ENCODE measurements around the gene CYP4F12.

CYP4F12 gene

GRCh38 chr19:15629003-15629880 lies 43.6 kb upstream of the CYP4F12 start:
- Histone ChIP-seq H4K8ac (ENCODE audit: low read depth, low read length) (no peak overlapping the region), H3K23ac (ENCODE audit: low read depth, low read length, poor library complexity) (no peak overlapping the region), H3K4ac (ENCODE audit: low read length) (no peak overlapping the region), H2BK12ac (ENCODE audit: low read length) (no peak overlapping the region), H3K27ac (replicated peaks; ENCODE audit: low read length) (no peak overlapping the region), H3K79me1 (ENCODE audit: low read depth, low read length) (peaks cover 2% of the 10 kb centered on the region), H3K14ac (ENCODE audit: low read length) (peak overlapping the region; percentile 21), H3K36me3 (replicated peaks in 1 of 2; ENCODE audit: control insufficient read depth in 2 of 2, insufficient read depth in 2 of 2, low read length in 2 of 2) (no peaks in the 10 kb centered on the region), H2AFZ (ENCODE audit: low read length) (no peak overlapping the region), H3K4me1 (ENCODE audit: control insufficient read depth in 2 of 2, insufficient read depth in 1 of 2, low read depth in 1 of 2, low read length in 2 of 2) (no peaks in the 10 kb centered on the region), H3K4me3 (ENCODE audit: low read length in 2 of 2) (peak overlapping the region in 1 of 2 donors; percentile 52), H3K4me2 (ENCODE audit: insufficient read depth, low read length, poor library complexity, severe bottlenecking) (no peak overlapping the region), H4K91ac (ENCODE audit: low read depth, low read length, poor library complexity) (no peak overlapping the region), H2BK120ac (ENCODE audit: low read depth, low read length) (no peak overlapping the region), H2AK5ac (ENCODE audit: low read depth, low read length) (no peak overlapping the region), H3K9ac (ENCODE audit: low read depth, low read length, poor library complexity) (no peak overlapping the region), H3K18ac (ENCODE audit: low read length) (no peak overlapping the region), H2BK5ac (ENCODE audit: low read length) (no peak overlapping the region), H3K27me3 (ENCODE audit: control insufficient read depth in 3 of 3, insufficient read depth in 3 of 3, low read depth in 1 of 3, low read length in 3 of 3) (no peaks in the 10 kb centered on the region), H2BK15ac (ENCODE audit: low read length) (no peak overlapping the region), H3K9me3 (replicated peaks in 1 of 2; ENCODE audit: control insufficient read depth in 2 of 2, insufficient read depth in 1 of 2, low read depth in 1 of 2, low read length in 2 of 2) (peaks cover 0 to 12% of the 10 kb centered on the region in 2 donors)
- peak; percentile 2 for DNase-seq (ENCODE audit: low spot score)
- no CpG with 5 or more reads among the region's 25 CpGs for WGBS, 2 donors (ENCODE audit: extremely low coverage in 2 of 2, insufficient read length in 2 of 2, insufficient replicate concordance in 1 of 2)

- no peak overlapping the region for H2BK12ac ChIP-seq (ENCODE audit: low read length)
- no peaks in the 10 kb centered on the region for H3K4me1 ChIP-seq (ENCODE audit: control insufficient read depth in 2 of 2, insufficient read depth in 1 of 2, low read depth in 1 of 2, low read length in 2 of 2)
- H4K8ac ChIP-seq (ENCODE audit: low read depth, low read length) = no peak overlapping the region
- no CpG with 5 or more reads among the region's 9 CpGs for WGBS, 2 donors (ENCODE audit: extremely low coverage in 2 of 2, insufficient read length in 2 of 2, insufficient replicate concordance in 1 of 2)
- H3K9me3 ChIP-seq (replicated peaks in 1 of 2; ENCODE audit: control insufficient read depth in 2 of 2, insufficient read depth in 1 of 2, low read depth in 1 of 2, low read length in 2 of 2) = peaks cover 0 to 23% of the 10 kb centered on the region in 2 donors
- no peak overlapping the region for H3K4me2 ChIP-seq (ENCODE audit: insufficient read depth, low read length, poor library complexity, severe bottlenecking)
- H2AK5ac ChIP-seq (ENCODE audit: low read depth, low read length) = no peak overlapping the region
- DNase-seq (ENCODE audit: low spot score) = no peak
- no peak overlapping the region for H2BK15ac ChIP-seq (ENCODE audit: low read length)
- peaks cover 0 to 3% (median 0%) of the 10 kb centered on the region in 3 experiments for H3K27me3 ChIP-seq (ENCODE audit: control insufficient read depth in 3 of 3, insufficient read depth in 3 of 3, low read depth in 1 of 3, low read length in 3 of 3)
- H2BK120ac ChIP-seq (ENCODE audit: low read depth, low read length) = no peak overlapping the region
- H3K23ac ChIP-seq (ENCODE audit: low read depth, low read length, poor library complexity) = no peak overlapping the region
- H3K18ac ChIP-seq (ENCODE audit: low read length) = no peak overlapping the region
- no peak overlapping the region for H2AFZ ChIP-seq (ENCODE audit: low read length)
- H4K91ac ChIP-seq (ENCODE audit: low read depth, low read length, poor library complexity) = no peak overlapping the region
- H3K4me3 ChIP-seq (ENCODE audit: low read length in 2 of 2) = no peak overlapping the region
- H2BK5ac ChIP-seq (ENCODE audit: low read length) = no peak overlapping the region
- no peaks in the 10 kb centered on the region for H3K36me3 ChIP-seq (replicated peaks in 1 of 2; ENCODE audit: control insufficient read depth in 2 of 2, insufficient read depth in 2 of 2, low read length in 2 of 2)
- H3K14ac ChIP-seq (ENCODE audit: low read length) = no peak overlapping the region
- no peak overlapping the region for H3K27ac ChIP-seq (replicated peaks; ENCODE audit: low read length)
- no peak overlapping the region for H3K9ac ChIP-seq (ENCODE audit: low read depth, low read length, poor library complexity)
- H3K4ac ChIP-seq (ENCODE audit: low read length) = no peak overlapping the region
- peaks cover 2% of the 10 kb centered on the region for H3K79me1 ChIP-seq (ENCODE audit: low read depth, low read length)
These were observed 41.1 kb upstream of the CYP4F12 start for GRCh38 chr19:15631817-15632216.

GRCh38 chr19:15633082-15633835 lies 39.6 kb upstream of the CYP4F12 start:
- peaks cover 2% of the 10 kb centered on the region for H3K79me1 ChIP-seq (ENCODE audit: low read depth, low read length)
- no peak overlapping the region for H3K27ac ChIP-seq (replicated peaks; ENCODE audit: low read length)
- H2AFZ ChIP-seq (ENCODE audit: low read length) = no peak overlapping the region
- H3K9me3 ChIP-seq (replicated peaks in 1 of 2; ENCODE audit: control insufficient read depth in 2 of 2, insufficient read depth in 1 of 2, low read depth in 1 of 2, low read length in 2 of 2) = peaks cover 0 to 24% of the 10 kb centered on the region in 2 donors
- no peak overlapping the region for H3K18ac ChIP-seq (ENCODE audit: low read length)
- no peak overlapping the region for H3K9ac ChIP-seq (ENCODE audit: low read depth, low read length, poor library complexity)
- H4K8ac ChIP-seq (ENCODE audit: low read depth, low read length) = no peak overlapping the region
- H2BK12ac ChIP-seq (ENCODE audit: low read length) = no peak overlapping the region
- no peak overlapping the region for H3K4ac ChIP-seq (ENCODE audit: low read length)
- peaks cover 0 to 3% (median 0%) of the 10 kb centered on the region in 3 experiments for H3K27me3 ChIP-seq (ENCODE audit: control insufficient read depth in 3 of 3, insufficient read depth in 3 of 3, low read depth in 1 of 3, low read length in 3 of 3)
- DNase-seq (ENCODE audit: low spot score) = no peak
- no peak overlapping the region for H3K4me3 ChIP-seq (ENCODE audit: low read length in 2 of 2)
- no peak overlapping the region for H2BK120ac ChIP-seq (ENCODE audit: low read depth, low read length)
- H3K4me1 ChIP-seq (ENCODE audit: control insufficient read depth in 2 of 2, insufficient read depth in 1 of 2, low read depth in 1 of 2, low read length in 2 of 2) = no peaks in the 10 kb centered on the region
- no peak overlapping the region for H3K4me2 ChIP-seq (ENCODE audit: insufficient read depth, low read length, poor library complexity, severe bottlenecking)
- no peak overlapping the region for H2BK5ac ChIP-seq (ENCODE audit: low read length)
- no peak overlapping the region for H3K14ac ChIP-seq (ENCODE audit: low read length)
- no peaks in the 10 kb centered on the region for H3K36me3 ChIP-seq (replicated peaks in 1 of 2; ENCODE audit: control insufficient read depth in 2 of 2, insufficient read depth in 2 of 2, low read length in 2 of 2)
- no peak overlapping the region for H4K91ac ChIP-seq (ENCODE audit: low read depth, low read length, poor library complexity)
- H2AK5ac ChIP-seq (ENCODE audit: low read depth, low read length) = no peak overlapping the region
- no peak overlapping the region for H3K23ac ChIP-seq (ENCODE audit: low read depth, low read length, poor library complexity)
- no peak overlapping the region for H2BK15ac ChIP-seq (ENCODE audit: low read length)
- no CpG with 5 or more reads among the region's 5 CpGs for WGBS, 2 donors (ENCODE audit: extremely low coverage in 2 of 2, insufficient read length in 2 of 2, insufficient replicate concordance in 1 of 2)

GRCh38 chr19:15634105-15634504 lies 38.8 kb upstream of the CYP4F12 start:
- H3K27me3 ChIP-seq (ENCODE audit: control insufficient read depth in 3 of 3, insufficient read depth in 3 of 3, low read depth in 1 of 3, low read length in 3 of 3) = peaks cover 0 to 3% (median 0%) of the 10 kb centered on the region in 3 experiments
- no peak overlapping the region for H2BK120ac ChIP-seq (ENCODE audit: low read depth, low read length)
- no peak overlapping the region for H2AK5ac ChIP-seq (ENCODE audit: low read depth, low read length)
- no peaks in the 10 kb centered on the region for H3K4me1 ChIP-seq (ENCODE audit: control insufficient read depth in 2 of 2, insufficient read depth in 1 of 2, low read depth in 1 of 2, low read length in 2 of 2)
- no peak overlapping the region for H3K14ac ChIP-seq (ENCODE audit: low read length)
- H2AFZ ChIP-seq (ENCODE audit: low read length) = no peak overlapping the region
- H2BK12ac ChIP-seq (ENCODE audit: low read length) = no peak overlapping the region
- H2BK15ac ChIP-seq (ENCODE audit: low read length) = no peak overlapping the region
- H3K18ac ChIP-seq (ENCODE audit: low read length) = no peak overlapping the region
- no peak overlapping the region for H3K4ac ChIP-seq (ENCODE audit: low read length)
- no peaks in the 10 kb centered on the region for H3K36me3 ChIP-seq (replicated peaks in 1 of 2; ENCODE audit: control insufficient read depth in 2 of 2, insufficient read depth in 2 of 2, low read length in 2 of 2)
- WGBS, 2 donors (ENCODE audit: extremely low coverage in 2 of 2, insufficient read length in 2 of 2, insufficient replicate concordance in 1 of 2) = no CpG with 5 or more reads among the region's 3 CpGs
- no peak for DNase-seq (ENCODE audit: low spot score)
- H3K23ac ChIP-seq (ENCODE audit: low read depth, low read length, poor library complexity) = no peak overlapping the region
- no peak overlapping the region for H4K91ac ChIP-seq (ENCODE audit: low read depth, low read length, poor library complexity)
- no peak overlapping the region for H2BK5ac ChIP-seq (ENCODE audit: low read length)
- H3K4me3 ChIP-seq (ENCODE audit: low read length in 2 of 2) = no peak overlapping the region
- H3K9me3 ChIP-seq (replicated peaks in 1 of 2; ENCODE audit: control insufficient read depth in 2 of 2, insufficient read depth in 1 of 2, low read depth in 1 of 2, low read length in 2 of 2) = peaks cover 0 to 23% of the 10 kb centered on the region in 2 donors
- H3K79me1 ChIP-seq (ENCODE audit: low read depth, low read length) = peaks cover 2% of the 10 kb centered on the region
- H3K4me2 ChIP-seq (ENCODE audit: insufficient read depth, low read length, poor library complexity, severe bottlenecking) = no peak overlapping the region
- H3K9ac ChIP-seq (ENCODE audit: low read depth, low read length, poor library complexity) = no peak overlapping the region
- H3K27ac ChIP-seq (replicated peaks; ENCODE audit: low read length) = no peak overlapping the region
- H4K8ac ChIP-seq (ENCODE audit: low read depth, low read length) = no peak overlapping the region
